GM12878 (cell line): ENCODE data around the gene PRDM2. TPM values are rescaled to one million over a fixed set of nuclear protein-coding genes. Genes with fewer than 3 reads are reported as not detected.

Experiments used
- ATAC-seq: fragments of 200-7000 bp; cut with Tn5 transposase; 3 replicates; pipeline ENCODE4 v1.9.1; 2020; ENCODE audit warnings: mild to moderate bottlenecking, moderate library complexity
- BruUV-seq: library from RNA; stranded (reverse); fragments of 400-500 nt; replicated peaks from 2 replicates; lab custom pipeline; 2021; lab: Mats Ljungman, UMichigan
- CTCF ChIA-PET: fragments of 300-600 bp; sonication (Branson Sonifier 250); formaldehyde crosslinking; extraction: SDS; loops from one replicate; lab custom pipeline; 2021; ENCODE audit warnings: inconsistent platforms; lab: Yijun Ruan, JAX
- POLR2A ChIA-PET: fragments of 350-600 bp; formaldehyde crosslinking; extraction: SDS; loops from one replicate; lab custom pipeline; 2021; ENCODE audit warnings: inconsistent platforms; lab: Charles Lee
- RAD21 ChIA-PET: fragments of 300-600 bp; sonication (Branson Sonifier 250); formaldehyde crosslinking; loops from one replicate; lab custom pipeline; 2023; ENCODE audit warnings: antibody characterized with exemption; ENCODE audit not compliant: unreplicated experiment; lab: Charles Lee
- SMC1A ChIA-PET: fragments of 300-600 bp; sonication (Branson Sonifier 250); formaldehyde crosslinking; loops from one replicate; lab custom pipeline; 2023; ENCODE audit not compliant: unreplicated experiment, uncharacterized antibody; lab: Charles Lee
- DNase-seq: peaks from one replicate; pipeline ENCODE4 v3.0.0-alpha.2; 2011; ENCODE audit warnings: low read depth, low spot score
- FAIRE-seq: peaks from 3 replicates; lab custom pipeline; 2011; peaks lifted over from hg19 to GRCh38; lab: Jason Lieb, UNC
- H2AFZ ChIP-seq: 2 replicates; pipeline ENCODE4 v1.6.0; 2011; ENCODE audit warnings: low read depth, low read length, control low read depth; ENCODE audit not compliant: control insufficient read depth
- H3K27ac ChIP-seq: 2 replicates; pipeline ENCODE4 v1.5.1; 2011; ENCODE audit warnings: control low read depth; ENCODE audit not compliant: control insufficient read depth, insufficient read depth
- H3K27me3 ChIP-seq, 2 experiments: replicated peaks in 1 of 2; 2 replicates each; pipeline versions ENCODE4 v1.6.0 to v1.6.1; 2011; ENCODE audit warnings: low read length in 1 of 2; ENCODE audit not compliant: control insufficient read depth in 2 of 2, insufficient read depth in 2 of 2
- H3K36me3 ChIP-seq, 2 experiments: 2 replicates each; pipeline ENCODE4 v1.5.1; 2011; ENCODE audit warnings: low read length in 1 of 2; ENCODE audit not compliant: control insufficient read depth in 2 of 2, insufficient read depth in 2 of 2
- H3K4me1 ChIP-seq: 2 replicates; pipeline ENCODE4 v1.6.1; 2011; ENCODE audit warnings: mild to moderate bottlenecking, low read length, moderate library complexity, mixed read lengths; ENCODE audit not compliant: control insufficient read depth, insufficient read depth
- H3K4me2 ChIP-seq: 2 replicates; pipeline ENCODE4 v1.6.0; 2011; ENCODE audit warnings: control low read depth; ENCODE audit not compliant: control insufficient read depth, insufficient read depth
- H3K4me3 ChIP-seq: fragments of 200-600 bp; sonication (generic); 2 replicates; pipeline ENCODE4 v1.5.1; 2016
- H3K79me2 ChIP-seq: 2 replicates; pipeline ENCODE4 v1.6.0; 2011; ENCODE audit warnings: low read length; ENCODE audit not compliant: control insufficient read depth, insufficient read depth
- H3K9ac ChIP-seq: 2 replicates; pipeline ENCODE4 v1.8.0; 2011; ENCODE audit warnings: low read length, control low read depth, mixed read lengths; ENCODE audit not compliant: control insufficient read depth, insufficient read depth
- H3K9me3 ChIP-seq: replicated peaks from 3 replicates; pipeline ENCODE4 v1.5.1; 2011; ENCODE audit warnings: mild to moderate bottlenecking, low read length; ENCODE audit not compliant: control insufficient read depth, insufficient read depth
- H4K20me1 ChIP-seq: 2 replicates; pipeline ENCODE4 v1.6.0; 2011; ENCODE audit not compliant: control insufficient read depth, insufficient read depth
- BRCA1 ChIP-seq: IDR thresholded peaks from 2 replicates; pipeline ENCODE4 v1.6.1; 2011; ENCODE audit warnings: low read depth, low read length, improper control_type of control experiment
- POLR2A ChIP-seq: IDR thresholded peaks from 2 replicates; pipeline ENCODE4 v1.6.1; 2011; ENCODE audit warnings: low read depth, mild to moderate bottlenecking, low read length
- USF1 ChIP-seq: IDR thresholded peaks from 2 replicates; pipeline ENCODE4 v1.6.1; 2011; ENCODE audit warnings: borderline replicate concordance, low read depth, mild to moderate bottlenecking, moderate library complexity, mixed read lengths, low read length; ENCODE audit not compliant: insufficient read depth; ENCODE audit errors: extremely low read length
- WGBS: methylation state at CpG from one replicate; pipeline ENCODE4 v1.1.6; 2016; ENCODE audit warnings: low lambda C conversion rate; ENCODE audit not compliant: insufficient replicate concordance, insufficient coverage; ENCODE audit errors: missing lambda C conversion rate; 5-methylcytosine and 5-hydroxymethylcytosine counted together
- in situ Hi-C: fragments of 300-500 bp; cut with MboI; formaldehyde crosslinking; loops from 9 replicates; pipeline ENCODE4 v1.14.3; 2018; ENCODE audit warnings: mixed read lengths
- intact Hi-C: fragments of 100-400 bp; cut with micrococcal nuclease; formaldehyde crosslinking; loops from one replicate; pipeline ENCODE4 v1.14.2; 2022; ENCODE audit not compliant: unreplicated experiment
- polyA plus RNA-seq, 11 experiments: library from polyadenylated mRNA; depleted of rRNA in 4 of 11; unstranded in 6 of 11; stranded (reverse) in 5 of 11; fragments of >200 nt; fragmentation: Nextera tagmentation in 4 of 11; fragmentation: Illumina TruSeq in 1 of 11; extraction: Ambion mirVana in 4 of 11; extraction: Trizol in 1 of 11; gene quantifications; 1 replicate in 1 of 11; 2 replicates in 10 of 11; pipeline versions ENCODE4 v1.2.1 to v1.2.3, GENCODE V29; 2011 to 2016; ENCODE audit warnings: inconsistent platforms in 2 of 11, missing spikeins in 2 of 11, low read depth in 1 of 11
- total RNA-seq, 4 experiments: library from RNA; depleted of rRNA in 3 of 4; stranded (reverse); fragments of >200 nt in 3 of 4; fragmentation: Illumina TruSeq in 1 of 4; extraction: Trizol in 1 of 4; gene quantifications; 2 replicates each; pipeline versions ENCODE4 v1.2.1 to v1.2.3, GENCODE V29; 2013 to 2021
- TF ChIP-seq, protein P1 (sequence below): fragments of 450-650 bp; IDR thresholded peaks from 2 replicates; pipeline ENCODE4 v1.6.1; 2016; ENCODE audit warnings: mild to moderate bottlenecking, moderate library complexity, borderline replicate concordance

Gene PRDM2
- total and polyA plus RNA-seq, 10 of the 15 experiments (the other 5 are each of a cell fraction or from before 2014, with no cell fraction given): 8.4 to 45.1 (median 23.5) TPM

DNA sequence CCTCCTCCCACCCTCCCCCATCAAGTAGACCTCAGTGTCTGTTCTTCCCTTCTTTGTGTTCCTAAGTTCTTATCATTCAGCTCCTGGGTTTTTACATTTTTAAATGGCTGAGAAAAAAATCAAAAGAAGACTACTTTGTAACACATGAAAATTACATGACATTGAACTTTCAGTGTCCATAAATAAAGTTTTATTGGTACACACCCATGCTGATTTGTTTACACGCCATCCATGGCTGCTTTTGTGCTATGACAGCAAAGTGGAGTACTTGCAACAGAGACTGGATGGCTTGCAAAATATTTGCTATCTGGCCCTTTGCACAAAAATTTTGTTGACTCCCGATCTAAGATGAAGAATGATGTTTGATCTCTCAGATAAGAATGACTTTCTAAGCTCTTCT lies 171.4 kb downstream of the PRDM2 start:
- DNase-seq (no peak), FAIRE-seq (no peak), ATAC-seq (no peak)
- H4K20me1 ChIP-seq: no peaks in the 10 kb centered on the region
- H3K36me3 ChIP-seq: no peaks in the 10 kb centered on the region
- intact Hi-C loops (no loop called here), in situ Hi-C loops (no loop called here)
- H2AFZ ChIP-seq: no peak overlapping the region
- H3K4me3 ChIP-seq: no peak overlapping the region
- H3K9ac ChIP-seq: no peak overlapping the region
- RAD21 ChIA-PET: no interaction called here
- no peak overlapping the region for H3K27ac ChIP-seq
- POLR2A ChIA-PET: no interaction called here
- no TSS peak for BruUV-seq
- no peaks in the 10 kb centered on the region; the same call in 2 of the 3 replicates for H3K9me3 ChIP-seq
- CTCF ChIA-PET: no interaction called here
- no peaks in the 10 kb centered on the region for H3K79me2 ChIP-seq
- no peaks in the 10 kb centered on the region for H3K4me1 ChIP-seq
- TF ChIP-seq, protein P1, sequence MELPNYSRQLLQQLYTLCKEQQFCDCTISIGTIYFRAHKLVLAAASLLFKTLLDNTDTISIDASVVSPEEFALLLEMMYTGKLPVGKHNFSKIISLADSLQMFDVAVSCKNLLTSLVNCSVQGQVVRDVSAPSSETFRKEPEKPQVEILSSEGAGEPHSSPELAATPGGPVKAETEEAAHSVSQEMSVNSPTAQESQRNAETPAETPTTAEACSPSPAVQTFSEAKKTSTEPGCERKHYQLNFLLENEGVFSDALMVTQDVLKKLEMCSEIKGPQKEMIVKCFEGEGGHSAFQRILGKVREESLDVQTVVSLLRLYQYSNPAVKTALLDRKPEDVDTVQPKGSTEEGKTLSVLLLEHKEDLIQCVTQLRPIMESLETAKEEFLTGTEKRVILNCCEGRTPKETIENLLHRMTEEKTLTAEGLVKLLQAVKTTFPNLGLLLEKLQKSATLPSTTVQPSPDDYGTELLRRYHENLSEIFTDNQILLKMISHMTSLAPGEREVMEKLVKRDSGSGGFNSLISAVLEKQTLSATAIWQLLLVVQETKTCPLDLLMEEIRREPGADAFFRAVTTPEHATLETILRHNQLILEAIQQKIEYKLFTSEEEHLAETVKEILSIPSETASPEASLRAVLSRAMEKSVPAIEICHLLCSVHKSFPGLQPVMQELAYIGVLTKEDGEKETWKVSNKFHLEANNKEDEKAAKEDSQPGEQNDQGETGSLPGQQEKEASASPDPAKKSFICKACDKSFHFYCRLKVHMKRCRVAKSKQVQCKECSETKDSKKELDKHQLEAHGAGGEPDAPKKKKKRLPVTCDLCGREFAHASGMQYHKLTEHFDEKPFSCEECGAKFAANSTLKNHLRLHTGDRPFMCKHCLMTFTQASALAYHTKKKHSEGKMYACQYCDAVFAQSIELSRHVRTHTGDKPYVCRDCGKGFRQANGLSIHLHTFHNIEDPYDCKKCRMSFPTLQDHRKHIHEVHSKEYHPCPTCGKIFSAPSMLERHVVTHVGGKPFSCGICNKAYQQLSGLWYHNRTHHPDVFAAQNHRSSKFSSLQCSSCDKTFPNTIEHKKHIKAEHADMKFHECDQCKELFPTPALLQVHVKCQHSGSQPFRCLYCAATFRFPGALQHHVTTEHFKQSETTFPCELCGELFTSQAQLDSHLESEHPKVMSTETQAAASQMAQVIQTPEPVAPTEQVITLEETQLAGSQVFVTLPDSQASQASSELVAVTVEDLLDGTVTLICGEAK: peak; percentile 42; the same call in 1 of the 2 replicates
- TF ChIP-seq BRCA1 (no peak), POLR2A (no peak), USF1 (no peak)
- SMC1A ChIA-PET: no interaction called here
- WGBS: 21% methylated on average over 2 of the region's 2 CpGs
- H3K27me3 ChIP-seq: no peaks in the 10 kb centered on the region
- no peak overlapping the region for H3K4me2 ChIP-seq
